HepG2 (cell line): ENCODE measurements around the gene CCDC150. TPM values are rescaled to one million over a fixed set of nuclear protein-coding genes. Genes with fewer than 3 reads are reported as not detected.

Experiments used
- ATAC-seq: fragments of 200-7000 bp; cut with Tn5 transposase; 3 replicates; pipeline ENCODE4 v1.9.1; 2020; ENCODE audit warnings: mild to moderate bottlenecking, moderate library complexity
- BruUV-seq: library from RNA; stranded (reverse); fragments of 400-500 nt; replicated peaks from 2 replicates; lab custom pipeline; 2021; lab: Mats Ljungman, UMichigan
- CTCF ChIA-PET: fragments of 300-600 bp; formaldehyde crosslinking; extraction: SDS; loops from one replicate; lab custom pipeline; 2021; ENCODE audit warnings: low total read pairs, inconsistent platforms, low intra/inter-chr PET ratio; lab: Yijun Ruan, JAX
- POLR2A ChIA-PET: fragments of 350-600 bp; sonication (Branson Sonifier 250); formaldehyde crosslinking; loops from one replicate; lab custom pipeline; 2020; ENCODE audit warnings: antibody characterized with exemption, inconsistent platforms; lab: Yijun Ruan, JAX
- DNase-seq: peaks from one replicate; pipeline ENCODE4 v3.0.0-alpha.2; 2015; ENCODE audit warnings: low spot score
- FAIRE-seq: peaks from 3 replicates; lab custom pipeline; 2011; peaks lifted over from hg19 to GRCh38; lab: Jason Lieb, UNC
- H2AFZ ChIP-seq: one replicate; pipeline ENCODE4 v1.6.1; 2011; ENCODE audit warnings: low read length, inconsistent platforms
- H3K27ac ChIP-seq: fragments of 300-600 bp; 3 replicates; pipeline ENCODE4 v1.8.0; 2011; ENCODE audit warnings: mixed run types, mild to moderate bottlenecking, mixed read lengths, low read length, inconsistent platforms; ENCODE audit not compliant: insufficient read depth; ENCODE audit errors: extremely low read length
- H3K27me3 ChIP-seq, 2 experiments: fragments of 200-600 bp in 1 of 2; 2 replicates in 1 of 2; 3 replicates in 1 of 2; pipeline versions ENCODE4 v1.6.0 to v1.8.0; 2011; ENCODE audit warnings: low read length in 2 of 2, mild to moderate bottlenecking in 2 of 2, moderate library complexity in 2 of 2, inconsistent platforms in 1 of 2; ENCODE audit not compliant: insufficient read depth in 2 of 2, control insufficient read depth in 1 of 2
- H3K36me3 ChIP-seq, 2 experiments: fragments of 200-600 bp in 1 of 2; replicated peaks in 1 of 2; 2 replicates in 1 of 2; 3 replicates in 1 of 2; pipeline versions ENCODE4 v1.5.1 to v1.8.0; 2011; ENCODE audit warnings: low read length in 2 of 2, inconsistent platforms in 1 of 2; ENCODE audit not compliant: insufficient read depth in 2 of 2, control insufficient read depth in 1 of 2
- H3K4me1 ChIP-seq: 2 replicates; pipeline ENCODE4 v1.5.1; 2012; ENCODE audit warnings: low read length, inconsistent platforms; ENCODE audit not compliant: insufficient read depth
- H3K4me2 ChIP-seq: 2 replicates; pipeline ENCODE4 v1.6.0; 2011; ENCODE audit warnings: low read depth, low read length, inconsistent platforms
- H3K4me3 ChIP-seq, 3 experiments: fragments of 200-600 bp in 1 of 3; sonication (generic), shearing (Covaris generic) in 1 of 3; replicated peaks in 1 of 3; 2 replicates each; pipeline ENCODE4 v1.5.1; 2011 to 2016; ENCODE audit warnings: low read length in 3 of 3, inconsistent platforms in 2 of 3, low read depth in 2 of 3, mild to moderate bottlenecking in 2 of 3, control low read depth in 1 of 3, mixed read lengths in 1 of 3; ENCODE audit not compliant: insufficient read depth in 1 of 3
- H3K79me2 ChIP-seq: one replicate; pipeline ENCODE4 v1.6.1; 2011; ENCODE audit warnings: low read length, inconsistent platforms; ENCODE audit not compliant: insufficient read depth
- H3K9ac ChIP-seq: 2 replicates; pipeline ENCODE4 v1.6.0; 2011; ENCODE audit warnings: mild to moderate bottlenecking, low read depth, low read length, inconsistent platforms; ENCODE audit not compliant: insufficient read depth
- H3K9me3 ChIP-seq: 2 replicates; pipeline ENCODE4 v1.5.1; 2012; ENCODE audit warnings: mild to moderate bottlenecking, low read length
- H4K20me1 ChIP-seq: 2 replicates; pipeline ENCODE4 v1.6.0; 2011; ENCODE audit warnings: inconsistent platforms, mild to moderate bottlenecking, low read length, moderate library complexity; ENCODE audit not compliant: insufficient read depth
- EED ChIP-seq: sonication (generic); formaldehyde crosslinking; IDR thresholded peaks from 2 replicates; pipeline ENCODE4 v1.5.0; 2020; ENCODE audit warnings: mild to moderate bottlenecking, missing genetic modification reagents
- FOSL2 ChIP-seq: sonication (generic); formaldehyde crosslinking; IDR thresholded peaks from 2 replicates; pipeline ENCODE4 v1.4.0; 2020; ENCODE audit warnings: missing genetic modification reagents
- GMEB1 ChIP-seq: sonication (generic); formaldehyde crosslinking; IDR thresholded peaks from 2 replicates; pipeline ENCODE4 v1.5.1; 2020; ENCODE audit warnings: missing genetic modification reagents, mild to moderate bottlenecking, borderline replicate concordance
- HINFP ChIP-seq: sonication (generic); formaldehyde crosslinking; IDR thresholded peaks from 2 replicates; pipeline ENCODE4 v1.4.0; 2020; ENCODE audit warnings: low read depth, mild to moderate bottlenecking, missing genetic modification reagents
- HOXA7 ChIP-seq: sonication (generic); formaldehyde crosslinking; IDR thresholded peaks from 2 replicates; pipeline ENCODE4 v1.8.1; 2022; ENCODE audit warnings: mild to moderate bottlenecking, missing genetic modification reagents, moderate library complexity
- MBNL3 ChIP-seq: fragments of 250-450 bp; sonication (Bioruptor Pico); conservative IDR thresholded peaks from 2 replicates; pipeline ENCODE4 v1.8.0; 2022; ENCODE audit warnings: mild to moderate bottlenecking, inconsistent platforms
- MIXL1 ChIP-seq: IDR thresholded peaks from 2 replicates; pipeline ENCODE4 v1.6.1; 2016
- NCOA2 ChIP-seq: sonication (generic); formaldehyde crosslinking; IDR thresholded peaks from 2 replicates; pipeline ENCODE4 v1.8.0; 2022; ENCODE audit warnings: inconsistent platforms
- PHF21A ChIP-seq: sonication (generic); formaldehyde crosslinking; IDR thresholded peaks from 2 replicates; pipeline ENCODE4 v1.5.0; 2020; ENCODE audit warnings: mild to moderate bottlenecking, missing genetic modification reagents
- REPIN1 ChIP-seq: sonication (generic); formaldehyde crosslinking; IDR thresholded peaks from 2 replicates; pipeline ENCODE4 v1.8.0; 2022; ENCODE audit warnings: missing genetic modification reagents, low read depth, mild to moderate bottlenecking, borderline replicate concordance
- SP5 ChIP-seq: IDR thresholded peaks from 2 replicates; pipeline ENCODE4 v1.6.1; 2016; ENCODE audit warnings: low read depth, borderline replicate concordance
- ZFP1 ChIP-seq: IDR thresholded peaks from 2 replicates; pipeline ENCODE4 v1.6.1; 2016
- ZFP37 ChIP-seq: sonication (generic); formaldehyde crosslinking; IDR thresholded peaks from 2 replicates; pipeline ENCODE4 v1.4.0; 2020; ENCODE audit warnings: missing genetic modification reagents, borderline replicate concordance
- ZNF264 ChIP-seq: sonication (generic); formaldehyde crosslinking; IDR thresholded peaks from 2 replicates; pipeline ENCODE4 v1.4.0; 2020; ENCODE audit warnings: missing genetic modification reagents
- ZNF430 ChIP-seq: sonication (generic); formaldehyde crosslinking; IDR thresholded peaks from 2 replicates; pipeline ENCODE4 v1.9.0; 2021; ENCODE audit warnings: mild to moderate bottlenecking, missing genetic modification reagents
- ZNF512B ChIP-seq: sonication (generic); formaldehyde crosslinking; IDR thresholded peaks from 2 replicates; pipeline ENCODE4 v1.5.1; 2020; ENCODE audit warnings: missing genetic modification reagents, mild to moderate bottlenecking, borderline replicate concordance
- WGBS: methylation state at CpG from one replicate; pipeline ENCODE4 v1.1.6; 2017; ENCODE audit warnings: low lambda C conversion rate; 5-methylcytosine and 5-hydroxymethylcytosine counted together
- in situ Hi-C: cut with HindIII; loops from 2 replicates; pipeline ENCODE4 v1.10.0; 2017; ENCODE audit warnings: low pct_unique_long_range_greater_than_20kb; ENCODE audit not compliant: extremely low pct_ligation_motif_present
- intact Hi-C: fragments of 100-400 bp; cut with micrococcal nuclease; formaldehyde crosslinking; loops from one replicate; pipeline ENCODE4 v1.10.0; 2022; ENCODE audit not compliant: unreplicated experiment
- polyA plus RNA-seq, 8 experiments: library from polyadenylated mRNA; depleted of rRNA in 3 of 8; stranded (reverse) in 7 of 8; unstranded in 1 of 8; fragments of >200 nt; fragmentation: Illumina TruSeq in 4 of 8; extraction: Trizol in 4 of 8; gene quantifications; 2 replicates each; pipeline versions ENCODE4 v1.2.1 to v1.2.3, GENCODE V29; 2011 to 2016; ENCODE audit warnings: low read depth in 4 of 8, missing spikeins in 1 of 8, mixed read lengths in 1 of 8; ENCODE audit not compliant: insufficient read depth in 1 of 8
- total RNA-seq, 5 experiments: library from RNA; depleted of rRNA; stranded (reverse); fragments of >200 nt; fragmentation: Illumina TruSeq; extraction: Trizol; gene quantifications; 2 replicates each; pipeline ENCODE4 v1.2.3, GENCODE V29; 2016; ENCODE audit warnings: low read depth in 1 of 5

Gene CCDC150
- total and polyA plus RNA-seq, 2 of the 13 experiments (the other 11 are each of a cell fraction or from before 2014, with no cell fraction given): 14.9 to 32.6 TPM

GRCh38 chr2:196729418-196729817 is 89.9 kb downstream of the CCDC150 start:
- DNase-seq (peak; percentile 92), FAIRE-seq (peak; percentile 90), ATAC-seq (peak; percentile 99)
- peak overlapping the region; percentile 41 for H3K4me2 ChIP-seq
- peak overlapping the region; percentile 55 for H2AFZ ChIP-seq
- H3K4me3 ChIP-seq: no peak overlapping the region; a peak in 1 of 6 replicates
- 2% methylated on average over 2 of the region's 2 CpGs for WGBS
- in situ Hi-C loops: no loop called here
- intact Hi-C loops: no loop called here
- ChIA-PET CTCF (no interaction called here), POLR2A (interaction anchor here (1.2 to 2.0 kb wide), 4 partner anchors 10 to 90 kb away, joined by 3 to 10 read pairs (median 6); partner anchors contain the start of genes CCDC150 and GTF3C3)
- H3K9me3 ChIP-seq: no peaks in the 10 kb centered on the region
- no peaks in the 10 kb centered on the region for H3K79me2 ChIP-seq
- H3K36me3 ChIP-seq: peaks cover 0 to 18% of the 10 kb centered on the region in 2 experiments; a peak in 3 of 5 replicates
- H3K27me3 ChIP-seq: no peaks in the 10 kb centered on the region
- no peaks in the 10 kb centered on the region for H4K20me1 ChIP-seq
- peaks cover 21% of the 10 kb centered on the region for H3K4me1 ChIP-seq
- BruUV-seq: no TSS peak
- peak overlapping the region; percentile 76 for H3K27ac ChIP-seq
- H3K9ac ChIP-seq: no peak overlapping the region
- no peak for TF ChIP-seq HOXA7
- TF ChIP-seq REPIN1 (CRISPR knock-in tag): no peak
- TF ChIP-seq SP5 (CRISPR knock-in tag): no peak
- TF ChIP-seq ZFP37: peak; percentile 30; the same call in 1 of the 2 replicates
- TF ChIP-seq ZNF430 (CRISPR knock-in tag): no peak
- peak; percentile 66 for TF ChIP-seq FOSL2 (CRISPR knock-in tag)
- no peak for TF ChIP-seq MBNL3 (CRISPR knock-in tag)
- peak; percentile 36; the same call in 1 of the 2 replicates for TF ChIP-seq ZNF264 (CRISPR knock-in tag)
- no peak; the same call in 1 of the 2 replicates for TF ChIP-seq GMEB1 (CRISPR knock-in tag)
- peak; percentile 64; the same call in 1 of the 2 replicates for TF ChIP-seq ZFP1
- peak; percentile 39; the same call in 1 of the 2 replicates for TF ChIP-seq MIXL1 (CRISPR knock-in tag)
- TF ChIP-seq NCOA2: peak; percentile 62; the same call in 1 of the 2 replicates
- no peak for TF ChIP-seq HINFP
- peak; percentile 57; the same call in 1 of the 2 replicates for TF ChIP-seq PHF21A (CRISPR knock-in tag)
- no peak for TF ChIP-seq EED (CRISPR knock-in tag)
- TF ChIP-seq ZNF512B (CRISPR knock-in tag): no peak
